Left cardiac atrium (tissue), 4 donors: ENCODE measurements around the gene FOSL1. TPM values are rescaled to one million over a fixed set of nuclear protein-coding genes. Genes with fewer than 3 reads are reported as not detected.

Source experiments
- ATAC-seq, 2 donors: fragments of 200-7000 bp; cut with Tn5 transposase; one replicate each; pipeline ENCODE4 v1.9.1; 2020; ENCODE audit warnings: mild to moderate bottlenecking in 2 of 2, moderate library complexity in 2 of 2
- DNase-seq: peaks from one replicate; pipeline ENCODE4 v3.0.0-alpha.2; 2020
- intact Hi-C, 2 donors: fragments of 100-400 bp; cut with DNase I; formaldehyde crosslinking; loops; one replicate each; pipeline versions ENCODE4 v1.14.1 to v1.15.1; 2022 to 2023
- total RNA-seq, 2 donors: library from RNA; stranded (reverse); fragmentation: NEBNext Ultra II Directional; extraction: Animal tissue kit (Norgen Biotek cat#: 25700); gene quantifications; one replicate each; pipeline ENCODE4 v1.2.1, GENCODE V29; 2021
- donor health status: DM: no; HTN: yes; CAD: no.
- donor health status: DM: no; HTN: yes; CAD: no; lungs with severe emphysema.
- donor health status: DM: yes; HTN: yes; CAD: no.
- donor health status: Dilated cardiomyopathy.

The FOSL1 gene
- total RNA-seq, 2 donors from 2014 or later, result 1.3 to 11.1 TPM

- DNase-seq, result no peak
- intact Hi-C loops, result no loop called here
- ATAC-seq, result no peak
Measured at GRCh38 chr11:65921033-65921555, 20.9 kb upstream of the FOSL1 start.

GRCh38 chr11:65920372-65920802 lies 20.2 kb upstream of the FOSL1 start:
- DNase-seq, result no peak
- intact Hi-C loops, result no loop called here
- ATAC-seq, result no peak

GRCh38 chr11:65919573-65920371 lies 19.6 kb upstream of the FOSL1 start:
- ATAC-seq, result peak; percentile 29 to 44
- peak; percentile 74 for DNase-seq

GRCh38 chr11:65919141-65919572 lies 19.0 kb upstream of the FOSL1 start, which contains the start of gene DRAP1:
TSS of gene DRAP1 (plus strand) at chr11:65919426. CDS start at chr11:65919502, 76 bp downstream.
- intact Hi-C loops, result loop anchor here in 1 of 2 donors (5.0 kb wide), 1 partner anchor 43 kb away; the partner anchor contains the start of gene SART1
- DNase-seq (peak; percentile 99), ATAC-seq (peak; percentile 93 to 95)

More at GRCh38 chr11:65919573-65920371, 19.6 kb upstream of the FOSL1 start:
- intact Hi-C loops, result loop anchor here in 1 of 2 donors (5.0 kb wide), 1 partner anchor 43 kb away; the partner anchor contains the start of gene SART1

- intact Hi-C loops, result loop anchor here in 1 of 2 donors (5.0 kb wide), 1 partner anchor 44 kb away; the partner anchor contains the start of gene SART1
- ATAC-seq (no peak), DNase-seq (no peak)
Measured at GRCh38 chr11:65918211-65919140, 18.3 kb upstream of the FOSL1 start, which contains the start of gene C11orf68. TSS of gene C11orf68 (minus strand) at chr11:65919062. CDS start at chr11:65919031, 31 bp downstream.

GRCh38 chr11:65917434-65918210 lies 17.4 kb upstream of the FOSL1 start:
- DNase-seq (peak; percentile 33), ATAC-seq (no peak)
- intact Hi-C loops, result loop anchor here in 1 of 2 donors (2.0 to 5.0 kb wide), 2 partner anchors 27 to 45 kb away; partner anchors contain the start of genes CCDC85B and SART1

- DNase-seq (no peak), ATAC-seq (no peak)
- intact Hi-C loops, result loop anchor here in 1 of 2 donors (2.0 to 5.0 kb wide), 2 partner anchors 26 to 45 kb away; partner anchors contain the start of genes CCDC85B and SART1
Measured at GRCh38 chr11:65917077-65917433, 16.9 kb upstream of the FOSL1 start.

- DNase-seq (no peak), ATAC-seq (no peak)
- intact Hi-C loops, result loop anchor here in 1 of 2 donors (2.0 to 5.0 kb wide), 2 partner anchors 26 to 46 kb away; partner anchors contain the start of genes CCDC85B and SART1
Measured at GRCh38 chr11:65916391-65916790, 16.2 kb upstream of the FOSL1 start.

- intact Hi-C loops, result loop anchor here in 1 of 2 donors (2.0 to 5.0 kb wide), 2 partner anchors 25 to 46 kb away; partner anchors contain the start of genes CCDC85B and SART1
- peak; percentile 7 to 68 for ATAC-seq
Measured at GRCh38 chr11:65915821-65916251, 15.6 kb upstream of the FOSL1 start.

GRCh38 chr11:65915101-65915820 lies 15.1 kb upstream of the FOSL1 start:
- DNase-seq (no peak), ATAC-seq (no peak)
- intact Hi-C loops, result loop anchor here in 1 of 2 donors (5.0 kb wide), 1 partner anchor 47 kb away; the partner anchor contains the start of gene SART1

More at GRCh38 chr11:65915821-65916251, 15.6 kb upstream of the FOSL1 start:
- peak; percentile 88 for DNase-seq

GRCh38 chr11:65912845-65913244 lies 12.7 kb upstream of the FOSL1 start:
- intact Hi-C loops, result no loop called here
- no peak for DNase-seq
- no peak for ATAC-seq

GRCh38 chr11:65911682-65912568 lies 11.7 kb upstream of the FOSL1 start:
- intact Hi-C loops, result no loop called here
- peak; percentile 20 to 72 for ATAC-seq
- peak; percentile 66 for DNase-seq

- intact Hi-C loops, result no loop called here
- DNase-seq (no peak), ATAC-seq (no peak)
Measured at GRCh38 chr11:65907878-65908277, 7.7 kb upstream of the FOSL1 start.

- intact Hi-C loops, result no loop called here
- DNase-seq (no peak), ATAC-seq (no peak)
Measured at GRCh38 chr11:65906602-65907001, 6.4 kb upstream of the FOSL1 start.

GRCh38 chr11:65903715-65904114 lies 3.5 kb upstream of the FOSL1 start:
- intact Hi-C loops, result no loop called here
- ATAC-seq (no peak), DNase-seq (no peak)

- intact Hi-C loops, result no loop called here
- DNase-seq, result no peak
- no peak for ATAC-seq
Measured at GRCh38 chr11:65903068-65903481, 2.9 kb upstream of the FOSL1 start.
